HCT116 (cell line): ENCODE data around the gene TADA2B. TPM values are rescaled to one million over a fixed set of nuclear protein-coding genes. Genes with fewer than 3 reads are reported as not detected.

Experiments
- ATAC-seq: fragments of 200-7000 bp; cut with Tn5 transposase; 2 replicates; pipeline ENCODE4 v1.9.1; 2020; ENCODE audit warnings: mild to moderate bottlenecking, moderate library complexity
- BruUV-seq: library from RNA; stranded (reverse); fragments of 400-500 nt; replicated peaks from 2 replicates; lab custom pipeline; 2021; lab: Mats Ljungman, UMichigan
- CTCF ChIA-PET: fragments of 300-600 bp; sonication (Branson Sonifier 250); formaldehyde crosslinking; loops from one replicate; lab custom pipeline; 2021; ENCODE audit warnings: antibody characterized with exemption; lab: Charles Lee
- POLR2A ChIA-PET: fragments of 300-600, 350-600 bp; sonication (Branson Sonifier 250); formaldehyde crosslinking; loops from one replicate; lab custom pipeline; 2021; ENCODE audit warnings: antibody characterized with exemption; lab: Charles Lee
- RAD21 ChIA-PET, 2 experiments: fragments of 300-600 bp; sonication (Branson Sonifier 250); formaldehyde crosslinking; loops; one replicate each; lab custom pipeline; 2023; ENCODE audit warnings: low total read pairs in 2 of 2; ENCODE audit not compliant: uncharacterized antibody in 2 of 2, unreplicated experiment in 2 of 2, low non-redundant PET in 1 of 2; lab: Charles Lee
- DNase-seq: peaks from one replicate; pipeline ENCODE4 v3.0.0-alpha.2; 2010; ENCODE audit warnings: low read depth, low spot score
- H2AFZ ChIP-seq: fragments of 200-600 bp; shearing (Covaris generic), sonication (generic); 2 replicates; pipeline ENCODE4 v1.6.1; 2017; ENCODE audit warnings: low read depth, mixed run types, mixed read lengths, antibody characterized with exemption, low read length; ENCODE audit not compliant: poor library complexity, severe bottlenecking
- H3K27ac ChIP-seq: 2 replicates; pipeline ENCODE4 v1.5.1; 2012; ENCODE audit warnings: low read depth, low read length
- H3K27me3 ChIP-seq: fragments of 200-600 bp; sonication (generic); 2 replicates; pipeline ENCODE4 v1.6.1; 2016; ENCODE audit warnings: mixed run types, low read length, mixed read lengths; ENCODE audit not compliant: insufficient read depth
- H3K36me3 ChIP-seq, 2 experiments: fragments of 200-500 bp in 1 of 2; fragments of 200-600 bp in 1 of 2; sonication (Bioruptor generic) in 1 of 2; sonication (generic) in 1 of 2; 2 replicates each; pipeline versions ENCODE4 v1.5.1 to v1.6.1; 2014 to 2016; ENCODE audit warnings: low read length in 2 of 2, inconsistent platforms in 1 of 2, mixed read lengths in 1 of 2, mixed run types in 1 of 2; ENCODE audit not compliant: insufficient read depth in 2 of 2, control insufficient read depth in 1 of 2
- H3K4me1 ChIP-seq, 2 experiments: fragments of 200-600 bp in 1 of 2; sonication (generic) in 1 of 2; 2 replicates each; pipeline versions ENCODE4 v1.5.1 to v1.6.1; 2012 to 2017; ENCODE audit warnings: low read length in 2 of 2, inconsistent platforms in 1 of 2, mild to moderate bottlenecking in 1 of 2, mixed read lengths in 1 of 2, mixed run types in 1 of 2, moderate library complexity in 1 of 2; ENCODE audit not compliant: insufficient read depth in 2 of 2, control insufficient read depth in 1 of 2
- H3K4me2 ChIP-seq: fragments of 200-600 bp; sonication (generic); 2 replicates; pipeline ENCODE4 v1.6.1; 2017; ENCODE audit warnings: mixed run types, low read length, mixed read lengths
- H3K4me3 ChIP-seq, 2 experiments: fragments of 200-600 bp in 1 of 2; sonication (generic) in 1 of 2; replicated peaks in 1 of 2; 2 replicates each; pipeline ENCODE4 v1.5.1; 2011 to 2016; ENCODE audit warnings: low read length in 2 of 2, control low read depth in 1 of 2, low read depth in 1 of 2, mild to moderate bottlenecking in 1 of 2, mixed read lengths in 1 of 2, mixed run types in 1 of 2
- H3K79me2 ChIP-seq: fragments of 200-600 bp; sonication (generic); 2 replicates; pipeline ENCODE4 v1.6.1; 2017; ENCODE audit warnings: mild to moderate bottlenecking, mixed run types, low read length, moderate library complexity, mixed read lengths; ENCODE audit not compliant: insufficient read depth
- H3K9ac ChIP-seq: fragments of 200-600 bp; sonication (generic); 2 replicates; pipeline ENCODE4 v1.6.1; 2016; ENCODE audit warnings: low read length, mixed read lengths
- H3K9me2 ChIP-seq: fragments of 200-600 bp; sonication (generic), shearing (Covaris generic); 2 replicates; pipeline ENCODE4 v1.6.1; 2017; ENCODE audit warnings: mixed run types, mild to moderate bottlenecking, moderate library complexity; ENCODE audit not compliant: insufficient read depth
- H3K9me3 ChIP-seq, 2 experiments: fragments of 200-500 bp in 1 of 2; fragments of 200-600 bp in 1 of 2; sonication (Bioruptor generic) in 1 of 2; sonication (generic) in 1 of 2; 2 replicates each; pipeline ENCODE4 v1.6.1; 2014 to 2017; ENCODE audit warnings: low read length in 2 of 2, mixed read lengths in 2 of 2, inconsistent platforms in 1 of 2, low read depth in 1 of 2, mild to moderate bottlenecking in 1 of 2, mixed run types in 1 of 2, moderate library complexity in 1 of 2; ENCODE audit not compliant: control insufficient read depth in 1 of 2, insufficient read depth in 1 of 2
- H4K20me1 ChIP-seq: fragments of 200-600 bp; sonication (generic), shearing (Covaris generic); 2 replicates; pipeline ENCODE4 v1.6.1; 2017; ENCODE audit warnings: mixed run types, mild to moderate bottlenecking, moderate library complexity; ENCODE audit not compliant: insufficient read depth
- ATF3 ChIP-seq: IDR thresholded peaks from 2 replicates; pipeline ENCODE4 v1.6.1; 2012
- JUND ChIP-seq: IDR thresholded peaks from 2 replicates; pipeline ENCODE4 v1.6.1; 2012
- POLR2A ChIP-seq: IDR thresholded peaks from 2 replicates; pipeline ENCODE4 v1.7.0; 2011; ENCODE audit warnings: borderline replicate concordance; ENCODE audit not compliant: insufficient read depth, insufficient read length; ENCODE audit errors: extremely low read depth
- POLR2AphosphoS5 ChIP-seq: IDR thresholded peaks from 2 replicates; pipeline ENCODE4 v1.6.1; 2011; ENCODE audit warnings: mild to moderate bottlenecking, low read depth, low read length, moderate library complexity
- RAD21 ChIP-seq: IDR thresholded peaks from 2 replicates; pipeline ENCODE4 v1.6.1; 2012; ENCODE audit warnings: low read depth, mild to moderate bottlenecking
- SP1 ChIP-seq: IDR thresholded peaks from 2 replicates; pipeline ENCODE4 v1.6.1; 2012; ENCODE audit warnings: low read depth
- intact Hi-C: fragments of 100-400 bp; cut with micrococcal nuclease; formaldehyde crosslinking; loops from 2 replicates; pipeline ENCODE4 v1.10.0; 2022
- total RNA-seq: library from RNA; stranded (reverse); gene quantifications from one replicate; pipeline ENCODE4 v1.2.1, GENCODE V29; 2021; ENCODE audit not compliant: unreplicated experiment
- TF ChIP-seq, protein P1 (sequence below): IDR thresholded peaks from 2 replicates; pipeline ENCODE4 v1.6.1; 2011; ENCODE audit warnings: mild to moderate bottlenecking, low read length, moderate library complexity; ENCODE audit not compliant: insufficient replicate concordance; ENCODE audit errors: extremely low read depth
- TF ChIP-seq, protein P2 (sequence below): IDR thresholded peaks from 2 replicates; pipeline ENCODE4 v1.6.1; 2012; ENCODE audit warnings: low read depth

TADA2B gene
- total RNA-seq, 1 experiment from 2014 or later, result 13.4 TPM

DNA sequence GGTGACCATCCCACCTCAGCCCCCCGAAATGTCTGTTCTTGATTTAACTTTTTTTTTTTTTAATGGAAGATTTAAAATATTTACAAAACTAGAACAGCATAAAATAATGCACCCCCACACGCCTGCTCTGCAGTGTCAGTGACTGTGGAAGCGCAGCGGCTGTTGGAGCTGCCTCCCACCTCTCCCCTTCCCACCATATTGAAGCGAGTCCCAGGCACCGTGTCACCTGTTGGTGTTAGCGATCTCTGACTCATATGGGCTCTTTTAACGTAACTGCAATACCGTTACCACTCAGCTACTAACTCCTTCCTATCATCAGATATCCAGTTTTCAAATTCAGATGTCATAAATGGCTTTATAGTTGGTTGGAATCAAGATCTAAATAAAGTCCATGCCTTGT is 17.1 kb upstream of the TADA2B start:
- ATAC-seq (no peak), DNase-seq (no peak)
- H3K4me1 ChIP-seq, result peaks cover 0 to 20% of the 10 kb centered on the region in 2 experiments; a peak in 2 of 4 replicates
- H4K20me1 ChIP-seq, result no peaks in the 10 kb centered on the region
- H3K9ac ChIP-seq, result no peak overlapping the region
- no peak overlapping the region for H3K4me2 ChIP-seq
- CTCF ChIA-PET, result no interaction called here
- BruUV-seq, result no TSS peak
- TF ChIP-seq, protein P1, sequence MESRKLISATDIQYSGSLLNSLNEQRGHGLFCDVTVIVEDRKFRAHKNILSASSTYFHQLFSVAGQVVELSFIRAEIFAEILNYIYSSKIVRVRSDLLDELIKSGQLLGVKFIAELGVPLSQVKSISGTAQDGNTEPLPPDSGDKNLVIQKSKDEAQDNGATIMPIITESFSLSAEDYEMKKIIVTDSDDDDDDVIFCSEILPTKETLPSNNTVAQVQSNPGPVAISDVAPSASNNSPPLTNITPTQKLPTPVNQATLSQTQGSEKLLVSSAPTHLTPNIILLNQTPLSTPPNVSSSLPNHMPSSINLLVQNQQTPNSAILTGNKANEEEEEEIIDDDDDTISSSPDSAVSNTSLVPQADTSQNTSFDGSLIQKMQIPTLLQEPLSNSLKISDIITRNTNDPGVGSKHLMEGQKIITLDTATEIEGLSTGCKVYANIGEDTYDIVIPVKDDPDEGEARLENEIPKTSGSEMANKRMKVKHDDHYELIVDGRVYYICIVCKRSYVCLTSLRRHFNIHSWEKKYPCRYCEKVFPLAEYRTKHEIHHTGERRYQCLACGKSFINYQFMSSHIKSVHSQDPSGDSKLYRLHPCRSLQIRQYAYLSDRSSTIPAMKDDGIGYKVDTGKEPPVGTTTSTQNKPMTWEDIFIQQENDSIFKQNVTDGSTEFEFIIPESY, result no peak
- TF ChIP-seq SP1 (no peak), RAD21 (no peak), JUND (no peak), POLR2AphosphoS5 (no peak), POLR2A (no peak), ATF3 (no peak)
- TF ChIP-seq, protein P2, sequence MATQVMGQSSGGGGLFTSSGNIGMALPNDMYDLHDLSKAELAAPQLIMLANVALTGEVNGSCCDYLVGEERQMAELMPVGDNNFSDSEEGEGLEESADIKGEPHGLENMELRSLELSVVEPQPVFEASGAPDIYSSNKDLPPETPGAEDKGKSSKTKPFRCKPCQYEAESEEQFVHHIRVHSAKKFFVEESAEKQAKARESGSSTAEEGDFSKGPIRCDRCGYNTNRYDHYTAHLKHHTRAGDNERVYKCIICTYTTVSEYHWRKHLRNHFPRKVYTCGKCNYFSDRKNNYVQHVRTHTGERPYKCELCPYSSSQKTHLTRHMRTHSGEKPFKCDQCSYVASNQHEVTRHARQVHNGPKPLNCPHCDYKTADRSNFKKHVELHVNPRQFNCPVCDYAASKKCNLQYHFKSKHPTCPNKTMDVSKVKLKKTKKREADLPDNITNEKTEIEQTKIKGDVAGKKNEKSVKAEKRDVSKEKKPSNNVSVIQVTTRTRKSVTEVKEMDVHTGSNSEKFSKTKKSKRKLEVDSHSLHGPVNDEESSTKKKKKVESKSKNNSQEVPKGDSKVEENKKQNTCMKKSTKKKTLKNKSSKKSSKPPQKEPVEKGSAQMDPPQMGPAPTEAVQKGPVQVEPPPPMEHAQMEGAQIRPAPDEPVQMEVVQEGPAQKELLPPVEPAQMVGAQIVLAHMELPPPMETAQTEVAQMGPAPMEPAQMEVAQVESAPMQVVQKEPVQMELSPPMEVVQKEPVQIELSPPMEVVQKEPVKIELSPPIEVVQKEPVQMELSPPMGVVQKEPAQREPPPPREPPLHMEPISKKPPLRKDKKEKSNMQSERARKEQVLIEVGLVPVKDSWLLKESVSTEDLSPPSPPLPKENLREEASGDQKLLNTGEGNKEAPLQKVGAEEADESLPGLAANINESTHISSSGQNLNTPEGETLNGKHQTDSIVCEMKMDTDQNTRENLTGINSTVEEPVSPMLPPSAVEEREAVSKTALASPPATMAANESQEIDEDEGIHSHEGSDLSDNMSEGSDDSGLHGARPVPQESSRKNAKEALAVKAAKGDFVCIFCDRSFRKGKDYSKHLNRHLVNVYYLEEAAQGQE, result no peak
- TF ChIP-seq, all 23 proteins: peak for 0
- Histone ChIP-seq H2AFZ (no peak overlapping the region), H3K27me3 (no peaks in the 10 kb centered on the region), H3K27ac (no peak overlapping the region), H3K36me3 (peaks cover 2 to 21% of the 10 kb centered on the region in 2 experiments; a peak in 3 of 4 replicates), H3K79me2 (peaks cover 4% of the 10 kb centered on the region; the same call in 1 of the 2 replicates), H3K4me3 (no peak overlapping the region), H3K9me3 (no peaks in the 10 kb centered on the region), H3K9me2 (no peaks in the 10 kb centered on the region)
- intact Hi-C loops, result no loop called here
- RAD21 ChIA-PET, result no interaction called here
- POLR2A ChIA-PET, result no interaction called here
